HFF-Myc (cell line): ENCODE measurements around the gene NOC3L.

ENCODE experiments used
- DNase-seq: peaks from one replicate; pipeline ENCODE4 v3.0.0-alpha.2; 2011; ENCODE audit warnings: low read depth; ENCODE audit errors: extremely low read depth
- H3K4me3 ChIP-seq: replicated peaks from 2 replicates; pipeline ENCODE4 v1.5.1; 2011; ENCODE audit warnings: low read depth, mild to moderate bottlenecking, control low read depth, low read length
- TF ChIP-seq, protein P1 (sequence below): IDR thresholded peaks from 2 replicates; pipeline ENCODE4 v1.5.1; 2012; ENCODE audit warnings: mild to moderate bottlenecking, low read depth, low read length, control low read depth; ENCODE audit errors: missing control alignments

Gene NOC3L

DNA sequence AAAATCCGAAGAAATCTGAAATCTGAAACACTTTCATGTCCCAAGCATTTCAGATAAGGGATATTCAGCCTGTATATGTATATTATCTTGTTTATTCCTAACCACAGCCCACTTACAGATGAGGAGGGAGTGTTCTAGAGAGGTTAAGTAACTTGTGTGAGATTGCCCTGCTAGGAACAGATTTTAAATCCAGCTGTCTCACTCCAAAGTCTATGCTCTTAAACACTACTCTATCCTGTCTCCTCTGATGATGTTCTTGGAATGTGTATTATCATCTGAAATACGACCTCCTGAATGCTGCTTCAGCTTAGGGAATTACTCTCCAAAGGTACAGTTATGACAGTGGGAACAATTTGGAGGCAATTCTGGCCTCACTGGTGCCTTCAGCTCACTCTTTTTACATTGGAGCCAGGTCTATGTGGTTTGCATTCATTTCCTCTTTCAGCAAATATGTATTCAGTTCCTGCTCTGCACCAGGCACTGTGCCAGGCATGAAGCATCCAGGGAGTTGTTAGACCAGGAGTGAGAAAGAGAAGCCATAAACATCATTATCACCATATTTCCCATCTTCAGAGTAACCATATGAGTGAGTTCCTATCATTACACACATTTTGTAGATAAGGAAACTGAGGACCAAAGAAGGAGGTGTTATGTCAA is 70.2 kb downstream of the NOC3L start:
- no peak for DNase-seq
- no peak overlapping the region for H3K4me3 ChIP-seq
- TF ChIP-seq, protein P1, sequence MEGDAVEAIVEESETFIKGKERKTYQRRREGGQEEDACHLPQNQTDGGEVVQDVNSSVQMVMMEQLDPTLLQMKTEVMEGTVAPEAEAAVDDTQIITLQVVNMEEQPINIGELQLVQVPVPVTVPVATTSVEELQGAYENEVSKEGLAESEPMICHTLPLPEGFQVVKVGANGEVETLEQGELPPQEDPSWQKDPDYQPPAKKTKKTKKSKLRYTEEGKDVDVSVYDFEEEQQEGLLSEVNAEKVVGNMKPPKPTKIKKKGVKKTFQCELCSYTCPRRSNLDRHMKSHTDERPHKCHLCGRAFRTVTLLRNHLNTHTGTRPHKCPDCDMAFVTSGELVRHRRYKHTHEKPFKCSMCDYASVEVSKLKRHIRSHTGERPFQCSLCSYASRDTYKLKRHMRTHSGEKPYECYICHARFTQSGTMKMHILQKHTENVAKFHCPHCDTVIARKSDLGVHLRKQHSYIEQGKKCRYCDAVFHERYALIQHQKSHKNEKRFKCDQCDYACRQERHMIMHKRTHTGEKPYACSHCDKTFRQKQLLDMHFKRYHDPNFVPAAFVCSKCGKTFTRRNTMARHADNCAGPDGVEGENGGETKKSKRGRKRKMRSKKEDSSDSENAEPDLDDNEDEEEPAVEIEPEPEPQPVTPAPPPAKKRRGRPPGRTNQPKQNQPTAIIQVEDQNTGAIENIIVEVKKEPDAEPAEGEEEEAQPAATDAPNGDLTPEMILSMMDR: no peak

- TF ChIP-seq, protein P1: no peak
- H3K4me3 ChIP-seq: no peak overlapping the region
- no peak for DNase-seq
These were observed 74.2 kb downstream of the NOC3L start for GRCh38 chr10:94288361-94289101.

DNA sequence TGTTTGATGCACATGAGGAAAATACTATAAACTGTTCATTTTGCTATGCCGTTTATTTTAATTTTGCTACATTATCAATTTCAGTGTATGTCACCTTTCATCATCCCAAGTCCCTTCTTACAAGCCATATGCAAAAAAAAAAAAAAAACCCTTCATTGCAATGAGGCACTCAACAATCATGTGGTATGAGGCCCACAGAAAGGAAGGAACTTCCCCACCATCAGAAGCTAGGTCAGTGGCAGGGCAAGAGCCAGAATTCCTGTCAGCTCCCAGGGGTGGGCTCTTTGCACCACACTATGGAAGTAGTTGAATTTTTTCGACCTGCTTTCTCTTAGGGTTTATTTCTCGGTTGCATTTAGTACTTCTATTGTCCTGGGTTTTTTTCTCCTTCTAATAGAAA is 75.4 kb downstream of the NOC3L start:
- no peak for DNase-seq
- H3K4me3 ChIP-seq: no peak overlapping the region
- TF ChIP-seq, protein P1: no peak

GRCh38 chr10:94286901-94287300 is 75.8 kb downstream of the NOC3L start:
- no peak for DNase-seq
- TF ChIP-seq, protein P1: no peak
- no peak overlapping the region for H3K4me3 ChIP-seq

- TF ChIP-seq, protein P1: no peak
- no peak overlapping the region for H3K4me3 ChIP-seq
- no peak for DNase-seq
These were observed 77.5 kb downstream of the NOC3L start for GRCh38 chr10:94285271-94285670.
